GM18858 (cell line): ENCODE data around the gene MAFF.
"Not testable (repeated sequence)": the region's sequence is repeated elsewhere in the genome, so short reads cannot be mapped to it uniquely, and the experiment has no call there.

Experiments
- ATAC-seq: cut with Tn5 transposase; IDR thresholded peaks from one replicate; pipeline ENCODE4 v1.9.1; 2021; ENCODE audit not compliant: unreplicated experiment

The MAFF gene

DNA sequence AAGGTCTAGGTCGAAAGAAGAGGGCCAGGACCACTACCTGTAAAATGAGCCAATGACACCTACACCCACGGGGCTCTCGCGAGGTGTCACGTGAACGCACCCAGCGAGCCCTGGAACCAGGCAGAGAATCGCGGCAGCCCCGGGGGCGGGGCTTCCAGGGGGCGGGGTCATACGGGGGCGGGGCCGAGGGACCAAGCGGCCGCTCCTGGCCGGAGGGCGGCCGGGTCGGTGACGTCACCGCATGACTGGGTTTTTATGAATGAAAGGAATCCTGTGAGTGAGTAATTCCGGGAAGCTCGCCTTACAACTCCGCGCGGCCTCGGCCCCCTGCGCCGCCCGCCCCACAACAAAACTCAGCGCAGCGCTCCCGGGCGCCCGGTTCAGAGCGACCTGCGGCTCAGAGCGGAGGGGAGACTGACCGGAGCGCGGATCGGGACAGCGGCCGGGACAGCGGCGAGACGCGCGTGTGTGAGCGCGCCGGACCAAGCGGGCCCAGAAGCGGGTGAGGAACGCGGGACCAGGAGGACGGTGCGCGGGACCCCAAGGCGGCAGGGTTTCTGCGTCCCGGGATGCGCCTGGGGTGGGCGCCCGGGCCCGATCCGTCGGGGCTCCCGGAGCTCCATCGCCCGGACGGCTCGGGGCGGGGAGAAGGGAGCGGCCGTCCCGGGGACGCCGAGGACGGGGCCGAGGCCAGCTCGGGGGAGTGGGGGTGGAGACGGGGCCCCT lies at the start of gene MAFF:
TSS of gene MAFF (plus strand) at position 284 of the 726 bp plus-strand sequence. CDS start 11,860 bp downstream, outside the sequence.
- no peak for ATAC-seq

- ATAC-seq = no peak
Observed at GRCh38 chr22:38153821-38154562, 47.8 kb upstream of the MAFF start.

DNA sequence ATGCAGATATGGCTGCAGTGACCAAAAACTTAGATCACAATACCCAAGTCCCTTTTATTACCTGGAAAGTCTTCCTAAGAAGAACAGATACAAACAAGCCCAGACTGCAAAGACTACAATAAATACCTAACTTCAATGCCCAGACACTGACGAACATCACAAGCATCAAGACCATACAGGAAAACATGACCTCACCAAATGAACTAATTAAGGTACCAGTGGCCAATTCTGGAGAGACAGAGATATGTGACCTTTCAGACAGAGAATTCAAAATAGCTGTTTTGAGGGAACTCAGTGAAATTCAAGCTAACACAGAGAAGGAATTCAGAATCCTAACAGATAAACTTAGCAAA lies 47.3 kb upstream of the MAFF start:
- not testable (repeated sequence) for ATAC-seq

DNA sequence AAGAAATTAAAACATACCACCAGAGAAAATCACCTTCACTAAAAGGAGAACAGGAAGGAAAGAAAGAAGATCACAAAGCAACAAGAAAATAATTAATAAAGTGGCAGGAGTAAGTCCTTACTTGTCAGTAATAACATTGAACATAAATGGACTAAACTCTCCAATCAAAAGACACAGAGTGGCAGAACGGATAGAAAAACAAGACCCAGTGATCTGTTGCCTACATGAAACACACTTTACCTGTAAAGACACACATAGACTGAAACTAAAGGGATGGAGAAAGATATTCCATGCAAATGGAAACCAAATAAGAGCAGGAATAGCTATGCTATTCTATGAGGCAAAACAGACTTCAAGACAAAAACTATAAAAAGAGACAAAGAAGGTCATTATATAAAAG lies 46.1 kb upstream of the MAFF start:
- no peak for ATAC-seq

DNA sequence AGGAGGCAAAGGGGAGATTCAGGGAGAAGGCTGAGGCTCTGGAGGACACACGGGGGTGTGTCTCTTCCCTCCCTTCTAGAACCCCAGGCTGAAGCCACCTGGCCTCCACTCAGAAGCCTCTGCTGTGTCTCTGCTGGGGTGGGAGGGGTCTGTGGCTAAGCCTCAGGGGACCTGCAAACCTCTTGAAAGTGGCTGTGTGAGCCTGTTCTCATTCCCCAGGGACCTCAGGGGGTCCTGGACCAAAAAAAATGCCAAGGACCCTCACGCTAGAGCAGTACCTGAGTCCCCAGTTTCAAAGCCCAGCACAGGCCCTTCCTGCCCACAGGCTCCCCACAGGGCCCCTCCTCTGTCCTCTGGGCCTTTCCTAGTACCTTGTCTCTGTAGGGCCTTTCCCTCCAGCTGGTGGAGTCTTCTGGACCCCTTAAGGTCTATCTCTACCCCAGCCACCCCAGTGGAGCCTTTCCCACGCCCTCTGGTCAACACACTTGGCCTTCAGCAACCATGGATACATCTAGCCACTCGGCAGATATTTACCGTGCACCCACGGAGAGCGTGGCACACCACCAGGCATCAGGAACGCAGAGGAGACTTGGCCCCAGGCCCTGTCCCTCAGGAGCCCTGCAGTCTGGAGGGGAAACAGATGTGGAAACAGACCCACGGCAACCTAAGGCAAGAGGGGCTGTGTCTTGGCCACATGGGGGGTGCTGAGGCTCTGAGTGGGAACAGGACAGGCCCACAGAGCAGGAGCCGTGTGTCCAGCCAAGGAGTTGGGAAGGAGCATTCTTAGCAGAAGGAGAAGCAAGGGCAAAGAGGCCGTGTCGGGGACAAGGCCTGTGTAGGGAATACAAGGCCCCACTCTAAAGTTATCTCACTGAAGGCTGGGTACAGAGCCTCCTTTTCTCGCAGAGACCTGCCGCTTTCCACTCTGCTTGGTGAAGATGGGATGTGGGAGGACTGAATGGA lies 38.6 kb upstream of the MAFF start:
- ATAC-seq = no peak

DNA sequence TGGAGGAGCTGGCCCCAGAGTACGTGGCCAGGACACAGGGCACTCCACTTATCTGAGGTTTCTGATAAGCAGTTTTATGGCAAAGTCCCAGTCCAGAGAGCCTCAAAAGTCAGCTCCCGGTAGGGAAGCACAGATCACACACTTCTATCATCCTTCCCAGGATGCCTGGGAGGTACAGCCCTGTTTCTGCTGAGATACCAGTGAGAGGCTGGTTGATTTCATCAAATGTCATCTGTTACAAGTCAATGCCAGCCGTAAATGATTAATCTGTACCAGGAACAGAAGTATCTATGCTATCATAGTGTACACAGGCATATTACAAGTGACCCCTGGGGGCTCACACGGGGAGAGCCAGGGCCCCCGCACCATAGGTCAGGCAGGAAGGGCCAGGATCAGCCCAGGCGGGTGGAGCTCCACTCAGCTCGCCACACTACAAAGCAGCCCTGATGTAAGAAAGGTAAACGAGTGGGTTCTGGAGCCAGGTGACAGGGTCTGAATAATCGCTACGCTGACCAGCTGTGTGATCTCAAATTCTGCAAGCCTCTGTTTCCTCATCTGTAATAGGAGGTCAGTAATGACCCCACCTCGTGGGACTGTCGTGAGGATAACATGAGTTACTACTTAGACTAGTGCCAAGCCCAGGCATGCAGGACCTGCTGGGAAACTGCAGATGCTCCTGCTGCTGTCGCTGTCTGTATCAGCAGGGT lies 37.8 kb upstream of the MAFF start:
- ATAC-seq = no peak

DNA sequence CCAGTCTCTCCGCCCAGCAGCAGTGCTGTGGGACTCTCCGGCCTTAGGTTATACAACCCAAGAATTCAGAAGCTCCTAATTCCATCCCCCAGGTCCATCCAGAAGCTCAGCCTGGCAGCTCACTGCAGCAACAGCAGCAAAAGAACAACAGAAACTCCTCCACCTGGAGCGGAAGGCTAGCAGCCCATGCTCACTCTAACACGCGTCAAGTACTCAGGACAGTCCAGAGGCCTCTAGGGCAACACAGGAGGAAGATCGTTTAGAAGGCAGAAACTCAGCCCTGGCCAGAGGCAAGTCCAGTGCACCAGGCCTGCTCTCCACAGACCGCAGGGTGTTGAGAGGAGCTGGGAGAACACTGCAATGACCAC lies 37.3 kb upstream of the MAFF start:
- ATAC-seq = no peak

GRCh38 chr22:38165922-38166593 lies 35.7 kb upstream of the MAFF start:
- ATAC-seq = no peak

DNA sequence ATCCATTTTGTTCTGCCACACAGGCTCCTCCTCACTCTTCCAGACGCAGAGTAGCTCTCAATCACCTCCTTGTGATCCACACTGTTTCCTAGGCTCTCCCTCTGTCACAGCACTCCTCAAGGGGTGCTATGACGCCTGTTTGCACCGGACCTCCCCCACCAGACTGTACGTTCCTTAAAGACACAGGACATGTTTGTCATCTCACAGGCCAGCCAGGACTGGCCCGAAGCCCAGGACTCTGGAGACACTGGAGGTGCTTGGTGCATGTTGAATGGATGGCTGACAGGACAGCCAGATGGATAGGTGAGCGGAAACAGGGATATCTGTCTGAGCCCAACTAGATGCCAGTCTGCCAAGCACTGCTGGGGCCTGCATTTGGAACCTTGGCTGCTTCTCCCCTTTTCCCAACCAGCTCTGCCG lies 33.8 kb upstream of the MAFF start:
- ATAC-seq = no peak

DNA sequence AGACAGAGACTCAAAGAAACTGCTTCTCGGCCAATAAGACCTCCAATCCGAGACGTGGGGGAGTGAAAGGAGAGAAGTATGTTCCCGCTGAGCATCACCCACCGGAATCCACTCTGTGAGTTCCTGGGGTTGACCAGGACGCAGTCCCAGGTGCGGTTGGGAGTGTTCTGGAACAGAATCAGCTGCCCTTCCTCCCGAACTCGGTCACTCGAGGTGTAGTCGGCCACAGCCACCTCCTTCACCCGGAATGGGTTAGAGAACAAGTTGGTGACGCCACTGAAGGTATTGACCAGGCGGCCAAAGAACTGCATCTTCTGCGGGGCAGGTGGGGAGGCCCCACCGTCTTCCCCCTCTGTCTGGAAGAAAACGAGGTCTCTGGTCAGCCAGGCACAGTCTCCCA lies 32.7 kb upstream of the MAFF start:
- no peak for ATAC-seq

GRCh38 chr22:38170469-38170868 lies 31.3 kb upstream of the MAFF start:
- no peak for ATAC-seq

- ATAC-seq = no peak
Observed at GRCh38 chr22:38171927-38172831, 29.6 kb upstream of the MAFF start.

DNA sequence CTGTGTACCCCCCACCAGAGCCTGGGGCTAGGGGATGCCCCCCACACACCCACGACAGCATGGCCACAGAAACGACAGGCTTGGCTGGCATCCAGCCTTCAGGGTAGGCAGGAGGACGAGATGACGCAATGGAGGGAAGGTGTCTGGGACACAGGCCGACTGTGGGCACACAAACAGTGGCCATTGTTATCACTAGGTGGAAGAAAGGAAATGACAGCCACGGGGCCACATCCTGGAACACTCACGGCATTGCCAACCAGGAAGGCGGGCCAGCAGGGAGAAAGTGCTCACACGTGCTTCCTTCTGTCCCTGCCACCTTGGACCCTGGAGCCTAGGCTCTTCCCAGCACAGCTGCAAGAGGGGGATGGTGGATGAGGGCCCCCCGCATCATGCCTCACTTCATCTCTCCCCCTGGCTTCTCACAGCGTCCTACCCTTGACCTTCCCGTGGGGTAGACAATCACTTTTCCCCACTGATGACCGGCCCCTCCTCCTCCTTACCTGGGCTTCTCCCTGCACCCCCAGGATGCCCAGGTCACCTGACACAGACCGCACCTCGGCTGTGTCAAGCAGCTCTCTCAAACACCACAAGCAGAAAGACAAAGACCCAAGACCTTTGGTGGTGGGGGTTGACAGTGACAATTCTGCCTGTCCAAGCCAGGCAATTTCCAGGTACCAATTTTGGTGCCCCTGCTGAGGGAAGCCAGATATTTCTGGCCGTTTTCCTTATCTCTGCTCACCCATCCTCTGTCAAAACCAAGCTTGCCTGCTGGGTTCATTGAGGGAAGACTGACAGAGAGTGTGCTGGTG lies 28.8 kb upstream of the MAFF start:
- ATAC-seq = no peak

DNA sequence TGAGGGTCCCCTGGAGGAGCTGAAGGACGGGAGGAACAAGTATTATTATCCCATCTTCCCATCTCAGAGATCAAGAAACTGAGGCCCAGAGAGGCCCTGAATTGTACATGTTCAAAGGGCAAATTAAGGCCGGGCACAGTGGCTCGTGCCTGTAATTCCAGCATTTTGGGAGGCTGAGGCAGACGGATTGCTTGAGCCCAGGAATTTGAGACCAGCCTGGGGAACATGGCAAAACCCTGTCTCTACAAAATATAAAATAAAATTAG lies 28.2 kb upstream of the MAFF start:
- ATAC-seq = no peak

GRCh38 chr22:38174626-38175025 lies 27.2 kb upstream of the MAFF start:
- ATAC-seq = no peak

GRCh38 chr22:38175206-38176118 lies 26.3 kb upstream of the MAFF start:
- ATAC-seq = no peak

DNA sequence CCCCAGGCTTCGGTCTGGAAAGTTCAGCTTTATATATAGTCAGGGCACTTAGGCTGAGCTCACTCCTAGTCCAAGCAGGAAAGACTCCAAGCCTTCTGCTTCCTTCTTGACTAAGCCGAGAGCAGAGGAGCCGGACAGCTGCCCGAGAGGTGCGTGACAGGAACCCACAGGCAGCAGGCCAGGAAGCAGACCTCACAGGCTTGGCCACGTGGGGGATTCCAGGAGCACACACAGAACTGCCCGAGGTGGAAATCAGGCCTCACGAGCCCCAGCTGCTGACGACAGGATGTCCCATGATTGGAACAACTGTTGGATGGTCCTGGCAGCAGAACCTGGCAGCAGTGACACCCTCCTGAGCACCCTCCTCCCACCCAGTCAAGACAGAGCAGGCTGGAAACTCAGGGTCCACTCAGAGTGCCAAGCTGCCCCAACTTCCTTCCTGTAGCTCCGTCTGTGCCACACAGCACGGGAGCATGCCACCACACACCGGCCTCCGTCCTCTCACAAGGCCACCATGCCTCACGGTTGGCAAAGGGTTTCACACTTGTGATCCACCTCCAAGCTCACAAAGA lies 25.5 kb upstream of the MAFF start:
- no peak for ATAC-seq
